Stimulated activated CD4-positive, alpha-beta T cell treated with anti-CD3 and anti-CD28 coated beads, Interleukin-15, amount 100 ng/mL, for 24 hours (primary cell): ENCODE data around the gene DRC3.

ENCODE experiments used
- DNase-seq: peaks from one replicate; pipeline ENCODE4 v3.0.0-alpha.2; 2020

DRC3 gene

GRCh38 chr17:17942846-17943245 lies 29.8 kb upstream of the DRC3 start:
- no peak for DNase-seq

GRCh38 chr17:17943281-17943984 lies 29.2 kb upstream of the DRC3 start:
- no peak for DNase-seq

GRCh38 chr17:17944242-17944641 lies 28.4 kb upstream of the DRC3 start:
- DNase-seq = no peak

GRCh38 chr17:17944743-17945142 lies 27.9 kb upstream of the DRC3 start:
- DNase-seq = no peak

GRCh38 chr17:17946093-17946492 lies 26.6 kb upstream of the DRC3 start:
- DNase-seq = no peak

- DNase-seq = no peak
Measured at GRCh38 chr17:17947309-17947708, 25.4 kb upstream of the DRC3 start.

- no peak for DNase-seq
Measured at GRCh38 chr17:17947966-17948365, 24.7 kb upstream of the DRC3 start.

GRCh38 chr17:17950347-17950746 lies 22.3 kb upstream of the DRC3 start:
- DNase-seq = no peak

- no peak for DNase-seq
Measured at GRCh38 chr17:17950806-17951205, 21.9 kb upstream of the DRC3 start.

- no peak for DNase-seq
Measured at GRCh38 chr17:17951524-17951923, 21.1 kb upstream of the DRC3 start.

- DNase-seq = no peak
Measured at GRCh38 chr17:17952691-17953090, 20.0 kb upstream of the DRC3 start.

GRCh38 chr17:17954079-17954478 lies 18.6 kb upstream of the DRC3 start:
- no peak for DNase-seq

GRCh38 chr17:17955790-17956341 lies 16.8 kb upstream of the DRC3 start:
- DNase-seq = peak; percentile 11

GRCh38 chr17:17957584-17957916 lies 15.1 kb upstream of the DRC3 start:
- peak; percentile 10 for DNase-seq

- DNase-seq = no peak
Measured at GRCh38 chr17:17958982-17959381, 13.7 kb upstream of the DRC3 start.

GRCh38 chr17:17959520-17960361 lies 12.9 kb upstream of the DRC3 start:
- peak; percentile 60 for DNase-seq

- DNase-seq = no peak
Measured at GRCh38 chr17:17960500-17961030, 12.1 kb upstream of the DRC3 start.

GRCh38 chr17:17963066-17963465 lies 9.6 kb upstream of the DRC3 start:
- no peak for DNase-seq

GRCh38 chr17:17963694-17964436 lies 8.8 kb upstream of the DRC3 start:
- no peak for DNase-seq

- no peak for DNase-seq
Measured at GRCh38 chr17:17964710-17965109, 8.0 kb upstream of the DRC3 start.

GRCh38 chr17:17965152-17965721 lies 7.4 kb upstream of the DRC3 start:
- no peak for DNase-seq

GRCh38 chr17:17966399-17966798 lies 6.3 kb upstream of the DRC3 start:
- DNase-seq = peak; percentile 24
